ENCODE data around the gene BEAN1.

BEAN1 gene

GRCh38 chr16:66473051-66473571 is 46.0 kb downstream of the BEAN1 start:
- Histone ChIP-seq H3K36me3 (ENCODE audit: control insufficient read depth, insufficient read depth, low read length) (no peaks in the 10 kb centered on the region), H3K9me3 (ENCODE audit: control insufficient read depth, insufficient read depth, low read depth, low read length) (no peaks in the 10 kb centered on the region), H3K9ac (ENCODE audit: low read length) (no peak overlapping the region), H3K4me3 (ENCODE audit: low read depth, low read length) (no peak overlapping the region), H3K27me3 (ENCODE audit: control insufficient read depth, insufficient read depth, low read length) (peaks cover 11% of the 10 kb centered on the region; the same call in 1 of the 2 replicates), H3K27ac (ENCODE audit: low read depth, low read length) (no peak overlapping the region), H3K4me1 (ENCODE audit: control insufficient read depth, insufficient read depth, low read length) (peaks cover 8% of the 10 kb centered on the region)

GRCh38 chr16:66473654-66474519 is 46.8 kb downstream of the BEAN1 start:
- H3K9me3 ChIP-seq (ENCODE audit: control insufficient read depth, insufficient read depth, low read depth, low read length): no peaks in the 10 kb centered on the region
- peaks cover 7% of the 10 kb centered on the region; the same call in 1 of the 2 replicates for H3K27me3 ChIP-seq (ENCODE audit: control insufficient read depth, insufficient read depth, low read length)
- no peak overlapping the region for H3K9ac ChIP-seq (ENCODE audit: low read length)
- no peaks in the 10 kb centered on the region for H3K36me3 ChIP-seq (ENCODE audit: control insufficient read depth, insufficient read depth, low read length)
- no peak overlapping the region for H3K27ac ChIP-seq (ENCODE audit: low read depth, low read length)
- H3K4me1 ChIP-seq (ENCODE audit: control insufficient read depth, insufficient read depth, low read length): peaks cover 8% of the 10 kb centered on the region
- no peak overlapping the region for H3K4me3 ChIP-seq (ENCODE audit: low read depth, low read length)

DNA sequence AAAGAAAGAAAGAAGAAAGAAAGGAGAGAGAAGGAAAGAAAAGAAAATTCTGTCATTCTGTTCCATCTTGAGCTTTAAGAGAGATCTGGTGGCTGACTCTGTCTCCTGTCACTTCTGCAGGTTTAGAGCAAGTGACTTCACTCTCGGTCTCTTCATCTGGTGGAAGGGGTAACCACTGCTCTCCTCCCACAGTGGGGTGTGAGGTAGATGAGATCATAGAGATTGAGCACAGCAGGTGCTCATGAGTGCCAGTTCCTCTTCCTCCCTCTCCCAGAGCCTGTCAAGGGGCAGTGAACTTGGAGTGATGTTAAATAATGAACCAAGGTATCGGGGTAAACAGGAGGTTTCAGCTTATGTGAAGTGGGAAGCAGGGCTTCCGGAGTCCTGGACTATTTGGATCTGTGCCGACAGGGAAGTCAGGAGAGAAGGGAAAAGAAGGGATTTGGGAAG is 47.7 kb downstream of the BEAN1 start:
- peaks cover 8% of the 10 kb centered on the region for H3K4me1 ChIP-seq (ENCODE audit: control insufficient read depth, insufficient read depth, low read length)
- H3K27ac ChIP-seq (ENCODE audit: low read depth, low read length): no peak overlapping the region
- H3K4me3 ChIP-seq (ENCODE audit: low read depth, low read length): no peak overlapping the region

GRCh38 chr16:66475232-66475631 is 48.1 kb downstream of the BEAN1 start:
- Histone ChIP-seq H3K9me3 (ENCODE audit: control insufficient read depth, insufficient read depth, low read depth, low read length) (no peaks in the 10 kb centered on the region), H3K36me3 (ENCODE audit: control insufficient read depth, insufficient read depth, low read length) (no peaks in the 10 kb centered on the region), H3K9ac (ENCODE audit: low read length) (no peak overlapping the region), H3K27me3 (ENCODE audit: control insufficient read depth, insufficient read depth, low read length) (peaks cover 7% of the 10 kb centered on the region; the same call in 1 of the 2 replicates), H3K27ac (ENCODE audit: low read depth, low read length) (no peak overlapping the region), H3K4me3 (ENCODE audit: low read depth, low read length) (no peak overlapping the region), H3K4me1 (ENCODE audit: control insufficient read depth, insufficient read depth, low read length) (peaks cover 8% of the 10 kb centered on the region)

More for the DNA sequence above, 47.7 kb downstream of the BEAN1 start:
- no peaks in the 10 kb centered on the region for H3K9me3 ChIP-seq (ENCODE audit: control insufficient read depth, insufficient read depth, low read depth, low read length)
- no peak overlapping the region for H3K9ac ChIP-seq (ENCODE audit: low read length)
- peaks cover 7% of the 10 kb centered on the region; the same call in 1 of the 2 replicates for H3K27me3 ChIP-seq (ENCODE audit: control insufficient read depth, insufficient read depth, low read length)
- no peaks in the 10 kb centered on the region for H3K36me3 ChIP-seq (ENCODE audit: control insufficient read depth, insufficient read depth, low read length)

GRCh38 chr16:66476328-66477027 is 49.4 kb downstream of the BEAN1 start:
- H3K9ac ChIP-seq (ENCODE audit: low read length): no peak overlapping the region
- no peaks in the 10 kb centered on the region for H3K36me3 ChIP-seq (ENCODE audit: control insufficient read depth, insufficient read depth, low read length)
- H3K4me1 ChIP-seq (ENCODE audit: control insufficient read depth, insufficient read depth, low read length): peaks cover 8% of the 10 kb centered on the region
- no peaks in the 10 kb centered on the region for H3K9me3 ChIP-seq (ENCODE audit: control insufficient read depth, insufficient read depth, low read depth, low read length)
- 0 out of 2 replicates have a peak, but pooled peaks cover 7% of the 10 kb centered on the region for H3K27me3 ChIP-seq (ENCODE audit: control insufficient read depth, insufficient read depth, low read length)
- no peak overlapping the region for H3K4me3 ChIP-seq (ENCODE audit: low read depth, low read length)
- H3K27ac ChIP-seq (ENCODE audit: low read depth, low read length): no peak overlapping the region

DNA sequence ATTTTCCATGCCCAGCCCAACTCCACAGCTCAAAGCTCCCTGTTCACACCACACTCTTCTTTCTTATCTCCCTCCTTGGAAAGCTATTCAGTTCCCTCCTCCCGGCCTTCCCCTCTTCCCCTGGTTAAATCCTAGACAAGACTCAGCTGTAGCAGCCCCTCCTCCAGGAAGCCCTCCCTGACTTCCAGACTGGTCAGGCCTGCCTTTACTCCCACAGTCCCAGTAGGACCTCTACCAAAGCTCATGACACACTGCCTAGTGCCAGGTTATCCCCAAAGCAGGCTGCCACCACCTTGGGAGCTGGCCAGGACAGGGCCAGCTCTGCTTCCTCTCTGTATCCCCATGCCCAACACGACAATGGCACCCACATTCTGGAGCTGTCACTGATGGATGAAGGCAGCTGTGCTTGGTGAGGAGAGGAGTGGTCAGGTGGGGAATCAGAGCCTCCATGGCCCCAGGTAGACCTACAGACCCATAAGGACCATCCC is 50.0 kb downstream of the BEAN1 start:
- H3K4me1 ChIP-seq (ENCODE audit: control insufficient read depth, insufficient read depth, low read length): peaks cover 8% of the 10 kb centered on the region
- H3K27ac ChIP-seq (ENCODE audit: low read depth, low read length): no peak overlapping the region

GRCh38 chr16:66478733-66479511 is 51.8 kb downstream of the BEAN1 start:
- Histone ChIP-seq H3K9me3 (ENCODE audit: control insufficient read depth, insufficient read depth, low read depth, low read length) (no peaks in the 10 kb centered on the region), H3K27me3 (ENCODE audit: control insufficient read depth, insufficient read depth, low read length) (0 out of 2 replicates have a peak, but pooled peaks cover 7% of the 10 kb centered on the region), H3K4me1 (ENCODE audit: control insufficient read depth, insufficient read depth, low read length) (peaks cover 9% of the 10 kb centered on the region), H3K4me3 (ENCODE audit: low read depth, low read length) (no peak overlapping the region), H3K36me3 (ENCODE audit: control insufficient read depth, insufficient read depth, low read length) (no peaks in the 10 kb centered on the region), H3K9ac (ENCODE audit: low read length) (no peak overlapping the region), H3K27ac (ENCODE audit: low read depth, low read length) (no peak overlapping the region)

More for the DNA sequence above, 50.0 kb downstream of the BEAN1 start:
- no peaks in the 10 kb centered on the region for H3K9me3 ChIP-seq (ENCODE audit: control insufficient read depth, insufficient read depth, low read depth, low read length)
- H3K27me3 ChIP-seq (ENCODE audit: control insufficient read depth, insufficient read depth, low read length): 0 out of 2 replicates have a peak, but pooled peaks cover 7% of the 10 kb centered on the region
- no peak overlapping the region for H3K9ac ChIP-seq (ENCODE audit: low read length)
- no peaks in the 10 kb centered on the region for H3K36me3 ChIP-seq (ENCODE audit: control insufficient read depth, insufficient read depth, low read length)
- H3K4me3 ChIP-seq (ENCODE audit: low read depth, low read length): no peak overlapping the region

- H3K9me3 ChIP-seq (ENCODE audit: control insufficient read depth, insufficient read depth, low read depth, low read length): no peaks in the 10 kb centered on the region
- no peak overlapping the region for H3K27ac ChIP-seq (ENCODE audit: low read depth, low read length)
- peaks cover 10% of the 10 kb centered on the region for H3K4me1 ChIP-seq (ENCODE audit: control insufficient read depth, insufficient read depth, low read length)
- no peaks in the 10 kb centered on the region for H3K36me3 ChIP-seq (ENCODE audit: control insufficient read depth, insufficient read depth, low read length)
- H3K4me3 ChIP-seq (ENCODE audit: low read depth, low read length): no peak overlapping the region
- no peak overlapping the region for H3K9ac ChIP-seq (ENCODE audit: low read length)
- H3K27me3 ChIP-seq (ENCODE audit: control insufficient read depth, insufficient read depth, low read length): 0 out of 2 replicates have a peak, but pooled peaks cover 6% of the 10 kb centered on the region
These were observed 52.7 kb downstream of the BEAN1 start for GRCh38 chr16:66479661-66480264.

DNA sequence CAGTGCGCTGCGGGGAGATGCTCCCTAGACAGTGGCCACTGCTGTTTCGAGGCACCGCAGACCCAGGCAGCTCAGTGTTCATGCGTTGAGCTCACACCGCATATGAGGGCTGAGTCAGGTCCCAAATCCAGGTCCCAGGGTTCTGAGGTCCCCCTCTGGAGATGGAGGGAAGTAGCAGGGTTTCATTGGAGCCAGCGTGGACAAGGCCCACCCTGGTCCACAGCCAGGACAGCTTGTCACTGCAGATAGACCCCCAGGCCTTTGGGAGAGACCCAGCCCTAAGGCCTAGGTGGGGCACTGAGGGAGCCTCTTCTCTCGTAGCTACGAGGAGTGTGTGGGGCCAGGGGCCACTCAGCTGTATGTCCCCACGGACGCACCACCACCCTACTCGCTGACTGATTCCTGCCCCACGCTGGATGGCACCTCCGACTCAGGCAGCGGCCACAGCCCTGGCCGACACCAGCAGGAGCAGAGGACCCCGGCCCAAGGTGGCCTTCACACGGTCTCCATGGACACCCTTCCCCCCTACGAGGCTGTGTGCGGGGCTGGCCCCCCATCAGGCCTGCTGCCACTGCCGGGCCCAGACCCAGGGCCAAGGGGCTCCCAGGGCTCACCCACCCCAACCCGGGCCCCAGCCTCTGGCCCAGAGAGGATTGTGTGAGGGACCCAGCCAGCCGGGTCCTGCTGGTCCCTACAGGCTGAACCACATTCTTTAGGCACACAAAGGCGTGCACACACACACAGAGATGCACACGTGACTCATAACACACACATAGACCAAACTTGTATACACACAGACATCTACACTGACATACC is 53.4 kb downstream of the BEAN1 start:
- Histone ChIP-seq H3K9me3 (ENCODE audit: control insufficient read depth, insufficient read depth, low read depth, low read length) (no peaks in the 10 kb centered on the region), H3K27ac (ENCODE audit: low read depth, low read length) (no peak overlapping the region), H3K36me3 (ENCODE audit: control insufficient read depth, insufficient read depth, low read length) (no peaks in the 10 kb centered on the region), H3K9ac (ENCODE audit: low read length) (no peak overlapping the region), H3K4me1 (ENCODE audit: control insufficient read depth, insufficient read depth, low read length) (peaks cover 3% of the 10 kb centered on the region; the same call in 1 of the 2 replicates), H3K4me3 (ENCODE audit: low read depth, low read length) (no peak overlapping the region), H3K27me3 (ENCODE audit: control insufficient read depth, insufficient read depth, low read length) (0 out of 2 replicates have a peak, but pooled peaks cover under 1% of the 10 kb centered on the region)
